ENCODE data around the gene COL6A3.

DNA sequence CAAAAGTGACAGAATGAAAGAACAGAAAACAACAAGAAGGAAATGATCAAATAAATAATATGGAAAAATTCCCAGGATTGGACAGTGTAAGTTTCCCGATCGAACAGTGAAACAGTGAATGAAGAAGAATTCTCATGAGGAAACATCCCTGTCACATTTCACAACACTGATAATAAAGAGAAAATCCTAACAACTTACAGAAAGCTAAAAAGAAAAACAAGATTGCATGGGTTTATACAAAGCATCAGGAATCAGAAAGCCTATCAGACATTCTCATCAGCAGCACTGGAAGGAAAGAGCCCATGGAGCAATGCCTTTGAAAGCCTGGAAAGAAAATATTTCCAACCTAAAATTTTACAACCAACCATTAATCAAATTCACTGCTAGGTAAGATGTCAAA is 9.9 kb upstream of the COL6A3 start:
- TF ChIP-seq EZH2phosphoT487 (IDR thresholded peaks at IDR 0.05; ENCODE audit: borderline replicate concordance) (no peak), RAD21 (IDR thresholded peaks at IDR 0.05; ENCODE audit: low read depth) (no peak), ZBTB33 (IDR thresholded peaks at IDR 0.05; ENCODE audit: extremely low read depth, insufficient replicate concordance, low read length) (no peak), CTCF (IDR thresholded peaks at IDR 0.05 in 2 of 3, conservative IDR thresholded peaks at IDR 0.05 in 1 of 3; ENCODE audit: borderline replicate concordance in 1 of 3, insufficient read depth in 1 of 3, low read depth in 2 of 3, low read length in 2 of 3) (no peak), ZFX (IDR thresholded peaks at IDR 0.05) (no peak)
- TF ChIP-seq, protein P1, sequence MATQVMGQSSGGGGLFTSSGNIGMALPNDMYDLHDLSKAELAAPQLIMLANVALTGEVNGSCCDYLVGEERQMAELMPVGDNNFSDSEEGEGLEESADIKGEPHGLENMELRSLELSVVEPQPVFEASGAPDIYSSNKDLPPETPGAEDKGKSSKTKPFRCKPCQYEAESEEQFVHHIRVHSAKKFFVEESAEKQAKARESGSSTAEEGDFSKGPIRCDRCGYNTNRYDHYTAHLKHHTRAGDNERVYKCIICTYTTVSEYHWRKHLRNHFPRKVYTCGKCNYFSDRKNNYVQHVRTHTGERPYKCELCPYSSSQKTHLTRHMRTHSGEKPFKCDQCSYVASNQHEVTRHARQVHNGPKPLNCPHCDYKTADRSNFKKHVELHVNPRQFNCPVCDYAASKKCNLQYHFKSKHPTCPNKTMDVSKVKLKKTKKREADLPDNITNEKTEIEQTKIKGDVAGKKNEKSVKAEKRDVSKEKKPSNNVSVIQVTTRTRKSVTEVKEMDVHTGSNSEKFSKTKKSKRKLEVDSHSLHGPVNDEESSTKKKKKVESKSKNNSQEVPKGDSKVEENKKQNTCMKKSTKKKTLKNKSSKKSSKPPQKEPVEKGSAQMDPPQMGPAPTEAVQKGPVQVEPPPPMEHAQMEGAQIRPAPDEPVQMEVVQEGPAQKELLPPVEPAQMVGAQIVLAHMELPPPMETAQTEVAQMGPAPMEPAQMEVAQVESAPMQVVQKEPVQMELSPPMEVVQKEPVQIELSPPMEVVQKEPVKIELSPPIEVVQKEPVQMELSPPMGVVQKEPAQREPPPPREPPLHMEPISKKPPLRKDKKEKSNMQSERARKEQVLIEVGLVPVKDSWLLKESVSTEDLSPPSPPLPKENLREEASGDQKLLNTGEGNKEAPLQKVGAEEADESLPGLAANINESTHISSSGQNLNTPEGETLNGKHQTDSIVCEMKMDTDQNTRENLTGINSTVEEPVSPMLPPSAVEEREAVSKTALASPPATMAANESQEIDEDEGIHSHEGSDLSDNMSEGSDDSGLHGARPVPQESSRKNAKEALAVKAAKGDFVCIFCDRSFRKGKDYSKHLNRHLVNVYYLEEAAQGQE (IDR thresholded peaks at IDR 0.05; ENCODE audit: low read depth), result no peak
- TF ChIP-seq, protein P2, sequence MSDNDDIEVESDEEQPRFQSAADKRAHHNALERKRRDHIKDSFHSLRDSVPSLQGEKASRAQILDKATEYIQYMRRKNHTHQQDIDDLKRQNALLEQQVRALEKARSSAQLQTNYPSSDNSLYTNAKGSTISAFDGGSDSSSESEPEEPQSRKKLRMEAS (IDR thresholded peaks at IDR 0.05), result no peak
